CD4-positive, alpha-beta T cell treated with Interleukin-2 at 100 ng/mL for 4 hours (primary cell): Measurements from ENCODE around the gene SEL1L2.

ENCODE experiments used
- DNase-seq: peaks from one replicate; pipeline ENCODE4 v3.0.0-alpha.2; 2020; ENCODE audit warnings: low spot score

Gene SEL1L2

DNA sequence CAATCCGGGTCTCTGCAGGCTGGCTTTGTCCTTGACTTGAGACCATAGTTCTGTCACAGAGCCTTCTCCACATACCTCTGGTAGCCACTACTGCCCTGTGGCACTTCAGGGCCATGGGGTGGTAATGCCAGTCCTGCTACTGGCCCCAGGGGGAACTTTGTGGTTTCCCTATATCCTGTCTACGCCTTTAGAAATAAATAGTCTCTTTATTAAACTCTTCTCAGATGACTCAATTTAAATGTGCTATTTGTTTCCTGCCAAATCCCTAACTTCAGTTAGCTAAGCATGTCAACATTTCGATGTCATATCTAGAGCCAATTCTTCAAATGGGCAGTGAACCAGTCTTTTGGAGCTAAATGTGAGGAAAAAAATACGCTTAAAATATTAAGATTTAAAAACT is 60.1 kb downstream of the SEL1L2 start:
- DNase-seq: no peak

DNA sequence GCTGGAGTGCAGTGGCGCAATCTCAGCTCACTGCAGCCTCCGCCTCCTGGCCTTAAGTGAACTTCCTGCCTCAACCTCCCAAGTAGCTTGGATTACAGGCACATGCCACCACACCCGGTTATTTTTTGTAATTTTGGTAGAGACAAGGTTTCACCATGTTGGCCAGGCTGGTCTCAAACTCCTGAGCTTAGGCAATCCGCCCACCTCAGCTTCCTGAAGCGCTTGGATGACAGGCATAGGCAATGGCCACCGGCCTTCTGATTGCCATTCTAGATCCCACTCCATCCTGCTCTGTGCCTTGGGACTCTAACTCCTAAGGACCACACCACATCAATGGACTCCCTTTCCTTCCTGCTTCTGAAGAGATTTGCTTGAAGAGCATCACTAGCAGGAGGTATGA is 60.6 kb downstream of the SEL1L2 start:
- DNase-seq: no peak

DNA sequence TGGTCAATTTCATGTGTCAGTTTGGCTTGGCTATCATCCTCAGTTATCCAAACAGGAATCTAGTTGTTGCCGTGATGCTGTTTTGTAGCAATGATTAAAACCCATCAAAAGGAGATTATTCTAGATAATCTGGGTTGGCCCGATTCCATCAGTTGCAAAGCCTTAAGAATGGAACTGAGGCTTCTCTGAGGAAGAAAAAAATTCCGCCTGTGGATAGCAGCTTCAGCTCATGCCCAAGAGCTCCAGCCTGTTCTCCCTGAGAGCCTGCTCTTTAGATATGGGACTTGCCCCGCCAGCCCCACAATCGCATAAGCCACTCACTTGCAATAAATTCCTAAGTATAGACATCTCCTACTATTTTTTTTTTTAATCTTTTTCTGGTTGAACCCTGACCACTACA is 61.5 kb downstream of the SEL1L2 start:
- no peak for DNase-seq

DNA sequence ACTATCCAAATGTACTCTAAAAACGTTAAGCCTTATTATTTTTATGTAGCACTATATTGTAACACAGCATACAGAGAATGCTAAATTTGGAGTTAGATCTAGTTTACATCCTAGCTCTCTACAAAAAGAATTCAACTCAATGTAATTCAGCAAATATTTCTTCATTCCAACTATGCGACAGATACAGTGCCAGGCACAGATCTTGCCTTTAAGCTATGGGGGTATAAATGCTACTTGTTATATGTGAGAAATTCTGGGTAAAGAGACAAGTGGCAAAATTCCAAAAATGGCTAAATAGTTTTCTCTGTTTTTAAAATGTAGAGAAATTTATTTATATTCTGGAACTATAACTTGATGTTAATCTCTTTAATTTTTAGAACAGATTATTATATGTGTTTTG is 63.2 kb downstream of the SEL1L2 start:
- DNase-seq: no peak

DNA sequence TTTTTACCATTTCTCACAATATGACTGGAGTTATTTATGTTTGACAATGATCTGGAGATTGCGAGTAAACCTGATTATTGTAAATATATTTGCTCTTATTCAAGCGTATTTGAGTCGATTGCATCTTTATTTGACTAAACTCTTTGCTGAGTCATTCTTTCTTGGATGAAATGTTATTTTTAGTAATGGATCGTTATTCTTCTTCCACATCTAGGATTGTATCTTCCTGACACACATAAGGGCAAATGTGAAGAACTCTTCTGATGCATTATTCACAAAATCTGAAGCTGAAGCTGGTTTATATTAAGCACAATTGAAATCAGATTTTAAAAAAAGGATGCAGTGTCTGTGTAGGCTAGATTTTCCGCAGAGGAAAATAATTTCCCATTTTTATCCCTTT is 68.2 kb downstream of the SEL1L2 start:
- DNase-seq: no peak

DNA sequence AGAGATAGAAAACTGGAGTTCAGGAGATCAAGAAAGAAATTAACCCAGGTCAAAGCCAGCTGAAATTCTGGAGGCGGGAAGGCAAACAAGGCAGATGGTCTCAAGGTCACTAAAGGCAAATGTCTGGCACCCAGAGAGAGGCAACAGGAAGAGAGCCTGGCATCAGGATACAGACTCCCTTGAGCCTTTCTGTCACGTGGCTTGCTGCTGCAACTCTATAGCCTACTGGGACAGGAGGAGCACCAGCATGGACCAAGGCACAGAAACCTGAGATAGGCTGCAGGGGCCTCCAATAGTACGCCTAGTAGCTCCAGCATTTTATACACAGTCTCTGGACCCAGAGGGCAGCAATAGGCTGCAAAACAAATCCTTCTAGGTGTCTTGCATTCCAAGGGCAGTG is 75.1 kb downstream of the SEL1L2 start:
- DNase-seq: no peak

DNA sequence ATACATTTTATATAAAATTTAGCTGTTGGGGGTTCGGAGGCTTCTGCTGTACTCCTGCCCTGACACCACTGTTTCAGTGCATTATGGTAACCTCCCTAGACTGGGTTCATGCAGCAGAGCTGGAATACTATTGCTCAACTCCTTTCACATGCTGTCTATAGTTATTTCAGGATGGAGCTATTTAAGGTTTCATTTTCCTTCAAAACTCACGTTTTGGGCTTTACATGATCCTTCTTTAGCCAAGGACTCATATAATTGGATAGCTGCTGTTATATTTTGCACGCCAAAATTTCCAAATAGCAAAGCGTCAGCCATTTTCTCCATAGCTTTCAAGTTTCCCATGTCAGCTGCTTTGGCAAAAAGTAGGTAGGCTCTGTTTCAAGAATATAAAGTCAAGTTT is 76.8 kb downstream of the SEL1L2 start:
- DNase-seq: no peak

DNA sequence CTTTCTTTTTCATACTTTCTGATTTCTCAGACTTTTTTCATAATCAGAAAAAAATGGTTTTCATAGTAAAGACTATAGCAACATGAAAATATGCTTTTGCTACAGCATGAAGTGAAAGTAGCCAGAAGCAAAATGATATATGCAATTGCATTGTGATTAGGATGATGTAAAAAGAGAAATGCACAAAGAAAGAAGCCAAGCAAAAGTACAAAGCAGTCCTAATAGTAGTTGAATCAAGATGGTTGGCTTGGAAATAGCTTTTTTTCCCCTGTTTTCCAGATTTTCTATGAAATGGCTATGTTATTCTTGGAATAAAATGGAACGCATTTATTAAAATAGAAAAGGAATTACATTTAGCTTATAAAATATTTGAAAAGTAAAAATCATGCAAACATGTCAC is 77.3 kb downstream of the SEL1L2 start:
- no peak for DNase-seq

DNA sequence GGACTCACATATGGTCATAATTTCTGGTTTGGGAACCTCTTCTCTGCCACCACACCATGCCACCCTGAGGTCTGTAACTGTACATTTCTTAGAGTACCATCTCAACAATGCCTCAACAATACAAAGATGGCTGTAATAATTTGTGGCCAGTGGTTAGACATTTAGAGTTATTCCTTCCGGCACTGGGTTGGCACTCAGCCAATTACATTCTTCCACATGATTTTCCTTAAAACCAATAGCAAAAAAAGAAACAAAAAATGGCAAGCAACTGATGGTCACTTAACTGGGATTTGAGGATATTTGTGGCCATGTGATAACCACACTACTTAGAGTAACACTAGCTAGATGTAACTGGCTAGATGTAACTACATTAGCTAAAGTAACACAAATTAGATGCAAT is 79.9 kb downstream of the SEL1L2 start:
- DNase-seq: no peak

DNA sequence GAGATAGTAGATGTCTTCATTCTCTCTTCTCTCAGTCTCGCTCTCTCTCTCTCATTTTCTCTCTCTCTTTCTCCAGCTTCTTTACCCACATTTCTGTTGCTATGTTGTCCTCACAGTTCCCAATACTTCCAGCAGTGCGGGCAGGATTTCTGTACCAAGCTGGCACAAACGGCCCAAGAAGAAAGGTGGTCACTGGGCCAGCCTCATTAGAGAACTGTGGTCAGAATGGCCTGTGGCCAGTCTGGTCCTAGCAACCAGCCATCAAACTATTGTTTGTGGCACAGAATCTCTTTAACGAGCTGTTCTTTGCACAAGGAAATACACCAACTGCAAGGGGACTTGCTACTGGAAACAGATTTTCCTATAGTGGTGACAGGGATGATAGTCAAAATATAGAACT is 81.3 kb downstream of the SEL1L2 start:
- DNase-seq: no peak

DNA sequence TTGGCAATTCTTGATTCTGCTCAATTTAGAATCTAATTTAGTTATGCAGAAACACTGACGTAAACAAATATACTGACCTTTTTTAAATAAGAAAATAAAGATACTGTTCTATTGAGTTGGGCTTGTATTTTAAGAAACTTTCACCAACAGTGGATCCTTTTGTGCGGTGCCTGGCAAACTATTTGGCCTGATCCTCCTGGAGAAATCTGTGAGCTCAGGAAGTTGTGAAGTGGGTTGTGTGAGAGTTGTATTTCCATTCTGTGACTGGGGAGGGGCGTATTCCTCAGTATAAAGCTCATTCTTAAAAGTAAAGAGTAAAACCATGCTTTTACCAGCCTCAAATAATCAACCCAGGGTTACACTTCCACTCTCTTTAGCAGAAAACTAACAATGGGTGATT is 85.6 kb downstream of the SEL1L2 start:
- no peak for DNase-seq

DNA sequence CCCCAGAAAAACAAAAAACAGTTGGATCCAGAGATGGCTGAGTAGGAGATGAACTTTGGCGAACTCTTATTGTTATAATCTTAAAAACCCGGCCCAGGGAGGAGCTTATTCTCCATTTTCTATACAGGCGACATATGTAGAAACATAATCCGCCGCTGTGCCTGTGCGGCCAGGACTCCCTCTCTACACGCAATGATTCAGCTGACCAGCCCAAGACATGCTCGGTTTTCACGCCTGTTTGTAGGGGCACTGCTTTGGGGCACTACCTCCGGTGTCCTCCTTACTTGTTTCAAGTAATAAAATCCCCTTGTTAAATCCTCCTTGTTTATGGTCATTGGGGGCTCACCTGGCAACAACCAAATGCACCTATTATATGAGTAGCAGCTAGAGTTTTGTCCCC is 89.9 kb downstream of the SEL1L2 start:
- no peak for DNase-seq

DNA sequence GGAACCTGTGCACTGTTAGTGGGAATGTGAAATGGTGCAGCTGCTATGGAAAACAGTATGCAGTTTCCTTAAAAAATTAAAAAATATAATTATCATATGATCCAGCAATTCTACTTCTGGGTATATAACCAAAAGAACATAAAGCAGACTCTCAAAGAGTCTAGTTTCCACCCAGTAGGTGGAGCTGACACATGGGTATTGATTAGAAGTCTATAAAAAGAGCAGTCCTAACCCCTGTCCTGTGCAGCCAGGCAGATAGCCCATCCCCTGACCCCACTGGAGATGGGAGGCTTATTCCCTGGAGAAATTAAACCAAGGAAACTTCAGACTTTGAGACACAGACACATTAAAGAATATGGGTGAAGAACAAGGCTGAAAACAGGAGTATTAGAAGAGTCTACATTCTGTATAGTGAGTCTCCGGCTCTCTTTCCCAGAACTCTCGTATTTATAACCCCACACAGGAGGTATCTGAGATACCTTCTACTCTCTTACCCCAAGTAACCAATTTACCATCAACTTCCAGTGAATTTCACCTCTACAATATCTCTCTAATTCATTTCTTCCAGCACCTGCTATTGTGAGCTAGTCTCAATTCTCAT is 92.3 kb downstream of the SEL1L2 start:
- DNase-seq: no peak

DNA sequence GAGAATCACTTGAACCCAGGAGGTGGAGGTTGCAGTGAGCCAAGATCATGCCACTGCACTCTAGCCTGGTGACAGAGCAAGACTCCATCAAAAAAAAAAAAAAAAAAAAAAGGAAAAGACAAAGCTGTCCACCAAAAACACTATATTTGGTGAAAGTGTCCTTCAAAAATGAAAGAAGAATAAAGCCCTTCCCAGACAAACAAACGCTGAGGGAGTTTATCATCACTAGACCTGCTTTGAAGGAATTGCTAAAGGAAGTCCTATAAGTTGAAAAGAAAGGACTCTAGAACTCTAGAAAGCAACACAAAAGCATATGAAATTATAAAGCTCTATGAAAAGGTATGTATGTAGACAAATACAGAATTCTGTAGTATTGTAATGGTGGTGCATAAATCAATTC is 98.8 kb downstream of the SEL1L2 start:
- DNase-seq: no peak

DNA sequence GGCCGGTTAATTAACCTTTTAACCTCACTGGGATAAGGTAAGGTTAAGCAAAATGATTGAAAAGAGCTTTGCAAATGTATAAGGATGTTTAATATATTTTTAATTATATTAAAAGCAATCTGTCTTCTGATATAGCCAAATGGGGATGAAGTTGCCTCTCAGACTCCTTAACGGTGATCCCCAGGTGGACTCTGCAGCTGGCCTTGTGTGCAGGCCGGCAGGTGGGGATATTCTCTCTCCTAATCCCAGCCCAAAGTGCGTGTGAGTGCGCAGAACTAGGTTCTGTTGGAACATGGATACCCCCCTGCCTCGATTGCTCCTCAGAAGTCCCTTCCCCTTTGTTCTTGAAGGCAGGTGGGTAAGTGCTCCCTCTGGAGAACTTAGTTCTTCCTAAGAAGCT is 105.6 kb downstream of the SEL1L2 start:
- DNase-seq: no peak

DNA sequence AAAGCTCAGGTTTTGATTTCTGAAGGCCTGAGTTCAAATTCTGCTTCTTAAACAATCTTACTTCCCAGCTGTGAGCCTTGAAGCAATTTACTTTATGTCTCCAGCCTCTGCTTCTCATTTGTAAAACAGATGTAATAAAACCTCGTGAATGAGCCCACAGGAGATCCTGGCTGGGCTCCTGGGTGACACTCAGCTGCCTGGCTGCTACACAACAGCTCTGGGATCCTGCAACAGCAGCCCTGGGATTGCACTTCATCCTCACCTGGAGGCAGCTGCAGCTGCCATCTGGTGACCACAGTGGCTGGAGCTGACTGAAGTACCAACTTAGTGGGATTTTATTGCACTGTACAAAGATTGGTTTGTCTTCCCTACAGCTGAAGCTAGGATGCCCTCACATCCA is 107.0 kb downstream of the SEL1L2 start:
- no peak for DNase-seq

DNA sequence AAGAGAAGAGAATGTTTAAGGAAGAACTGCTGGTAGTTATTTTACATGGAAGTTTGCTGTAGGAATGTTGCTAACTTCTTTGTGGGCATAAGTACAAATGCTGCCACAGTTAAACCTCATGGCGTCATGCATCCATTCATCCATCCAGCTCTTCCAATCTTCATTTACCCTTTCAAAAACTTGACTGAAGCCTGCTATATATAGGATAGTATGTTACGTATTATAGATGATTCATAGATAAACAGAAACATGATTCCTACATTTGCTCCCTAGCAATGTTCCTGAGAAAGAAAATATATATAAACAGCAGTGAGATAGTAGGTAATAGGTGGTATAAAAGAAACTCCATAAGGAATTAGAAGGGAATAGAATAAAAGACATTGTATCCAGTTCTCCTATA is 111.8 kb downstream of the SEL1L2 start:
- DNase-seq: no peak

DNA sequence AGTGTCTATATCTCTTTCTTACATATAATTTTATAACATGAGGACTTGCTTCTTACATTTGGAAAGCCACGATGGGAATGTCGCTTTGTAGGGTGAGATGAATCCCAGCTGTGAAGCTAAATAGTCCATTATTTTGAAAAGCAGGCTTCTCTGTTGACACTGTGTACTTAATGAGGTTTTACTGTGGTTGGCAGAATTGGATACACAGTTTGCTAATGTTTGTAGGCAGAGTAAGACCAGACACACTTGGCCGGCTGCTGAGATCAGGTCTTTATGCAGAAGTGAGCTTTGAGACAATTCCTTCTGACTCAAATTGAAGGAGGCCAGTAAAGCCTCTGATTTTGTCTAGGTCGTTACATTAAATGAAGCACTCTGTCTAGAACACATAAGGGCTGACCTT is 112.6 kb downstream of the SEL1L2 start:
- no peak for DNase-seq

DNA sequence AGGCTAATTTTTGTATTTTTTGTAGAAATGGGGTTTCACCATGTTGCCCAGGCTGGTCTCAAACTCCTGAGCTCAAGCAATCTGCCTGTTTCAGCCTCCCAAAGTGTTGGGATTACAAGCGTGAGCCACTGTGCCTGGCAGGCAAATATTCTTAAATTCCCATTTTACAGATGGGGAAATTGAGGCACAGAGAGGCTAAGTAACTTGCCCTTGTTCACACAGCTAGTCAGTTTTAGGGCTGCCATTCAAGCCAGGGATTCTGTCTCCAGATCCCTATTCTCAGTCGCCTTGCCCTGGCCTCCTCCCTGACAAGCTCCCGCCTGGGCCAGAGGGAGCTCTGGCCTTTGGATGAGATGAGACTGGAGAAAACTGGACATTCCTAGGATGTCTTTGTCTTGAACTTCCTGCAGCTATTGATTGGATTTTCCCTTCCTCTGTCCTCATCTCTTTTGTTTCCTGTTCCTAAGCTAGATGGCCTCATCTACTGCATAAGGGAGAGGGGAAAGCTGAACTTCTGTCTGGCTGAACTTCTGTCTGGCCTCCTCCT is 115.1 kb downstream of the SEL1L2 start:
- DNase-seq: no peak

DNA sequence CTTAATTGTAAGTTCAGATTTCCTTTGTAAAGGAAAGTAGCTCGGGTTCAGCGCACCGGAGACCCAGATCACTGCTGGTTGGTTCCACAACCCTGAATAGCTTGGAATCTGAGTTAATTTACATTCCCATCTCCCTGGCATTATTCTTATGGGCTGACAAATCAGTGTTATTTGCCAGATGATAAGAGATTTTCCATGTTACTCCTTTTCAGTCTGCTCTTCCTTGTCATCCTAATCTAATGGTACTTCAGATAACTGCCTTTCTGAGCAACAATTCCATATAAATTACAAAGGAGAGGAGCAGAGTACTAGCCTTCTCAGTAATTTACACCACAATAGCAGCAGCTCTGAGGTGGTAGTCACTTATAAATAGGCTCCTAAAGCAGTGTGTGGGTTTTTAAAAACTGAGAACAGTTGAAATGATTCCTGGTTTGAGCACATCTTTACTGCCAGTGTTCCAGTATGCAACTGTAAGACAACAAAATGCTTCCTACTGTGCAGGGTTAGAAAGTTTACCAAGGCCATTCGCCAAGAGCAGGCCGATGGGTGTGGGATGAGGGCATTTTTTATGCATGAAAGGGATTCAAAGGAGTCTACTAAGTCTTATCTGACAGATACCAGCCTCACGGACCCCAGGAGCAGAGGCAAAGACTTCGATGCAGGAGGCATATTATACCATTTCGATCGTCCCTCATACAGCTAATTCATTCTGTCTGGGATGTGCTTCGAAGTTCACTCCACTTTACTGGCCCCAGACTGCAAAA is 115.8 kb downstream of the SEL1L2 start:
- DNase-seq: no peak

DNA sequence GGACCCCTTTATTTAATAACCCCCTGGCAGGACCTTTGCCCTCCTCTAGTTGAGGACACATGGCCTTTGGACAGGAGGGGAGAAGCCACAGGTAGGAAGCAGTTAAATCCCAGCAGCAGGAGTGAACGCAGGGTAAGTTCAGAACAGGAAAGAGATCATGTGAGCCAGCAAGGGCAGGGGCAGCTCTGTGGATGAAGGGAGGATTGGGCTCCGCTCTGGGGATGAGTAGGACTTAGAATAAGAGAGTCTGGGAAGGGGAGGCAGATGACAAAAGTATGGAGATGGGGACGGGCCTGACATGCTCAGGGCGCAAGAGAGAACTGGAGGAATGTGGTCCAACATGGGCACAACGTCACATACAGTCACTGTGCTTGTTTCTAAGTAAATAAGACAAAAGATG is 116.6 kb downstream of the SEL1L2 start:
- no peak for DNase-seq

DNA sequence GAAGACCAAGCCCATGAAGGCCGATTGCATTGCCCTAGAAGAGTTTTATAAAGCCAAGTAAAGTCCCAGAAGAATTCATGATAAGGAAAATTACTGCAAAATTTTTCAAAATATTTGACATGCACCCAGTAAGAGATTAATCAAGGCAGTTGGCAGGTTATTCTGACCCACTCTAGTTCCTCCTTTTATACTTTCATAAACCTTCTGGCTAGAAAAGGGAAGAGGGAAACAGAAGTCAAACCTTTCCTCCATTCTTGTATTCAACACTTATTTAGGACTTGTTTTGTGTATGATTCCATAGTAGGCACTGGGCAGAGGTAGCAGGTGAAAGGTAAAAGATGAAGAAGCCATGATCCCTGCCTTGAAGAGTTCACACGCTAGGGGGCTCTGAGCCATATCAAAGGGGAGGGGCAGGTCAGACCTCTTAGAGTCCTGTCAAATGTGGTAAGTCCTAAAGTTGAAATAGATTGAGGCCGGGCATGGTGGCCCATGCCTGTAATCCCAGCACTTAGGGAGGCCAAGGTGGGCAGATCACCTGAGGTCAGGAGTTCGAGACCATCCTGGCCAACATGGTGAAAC is 120.2 kb downstream of the SEL1L2 start:
- DNase-seq: no peak

DNA sequence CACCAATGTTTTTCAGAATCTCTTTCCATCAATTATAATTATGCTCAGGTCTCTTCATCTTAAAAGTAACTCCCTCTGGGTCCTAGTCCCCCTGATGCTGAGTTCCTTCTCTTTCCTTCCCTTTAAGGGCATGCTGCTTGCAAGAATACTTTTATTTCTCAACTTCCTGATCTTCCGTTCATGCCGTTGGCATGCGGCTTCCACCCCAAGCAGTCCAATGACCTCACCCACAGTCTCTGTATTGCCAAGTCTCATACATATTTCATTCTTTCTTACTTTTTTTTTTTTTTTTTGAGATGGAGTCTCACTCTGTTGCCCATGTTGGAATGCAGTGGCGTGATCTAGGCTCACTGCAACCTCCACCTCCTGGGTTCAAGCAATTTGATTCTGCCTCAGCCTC is 122.1 kb downstream of the SEL1L2 start:
- DNase-seq: no peak
